Colonic mucosa (tissue), 4 donors: Measurements from ENCODE around the gene RBM47. TPM values are rescaled to one million over a fixed set of nuclear protein-coding genes. Genes with fewer than 3 reads are reported as not detected.
"Not testable (repeated sequence)": the region's sequence is repeated elsewhere in the genome, so short reads cannot be mapped to it uniquely, and the experiment has no call there.

Experiments used
- DNase-seq: peaks from one replicate; pipeline ENCODE4 v3.0.0-alpha.2; 2020
- H3K27ac ChIP-seq: fragments of 200-600 bp; one replicate; pipeline ENCODE4 v1.8.0; 2021
- H3K27me3 ChIP-seq: fragments of 200-600 bp; one replicate; pipeline ENCODE4 v1.8.0; 2021
- H3K36me3 ChIP-seq: fragments of 200-600 bp; one replicate; pipeline ENCODE4 v1.8.0; 2021
- H3K4me1 ChIP-seq: fragments of 200-600 bp; one replicate; pipeline ENCODE4 v1.8.0; 2021; ENCODE audit warnings: mild to moderate bottlenecking
- H3K4me3 ChIP-seq: fragments of 200-600 bp; one replicate; pipeline ENCODE4 v1.8.0; 2021
- H3K9ac ChIP-seq, 2 donors: one replicate each; pipeline ENCODE4 v1.7.0; 2013; ENCODE audit warnings: control low read depth in 2 of 2, low read depth in 2 of 2, low read length in 2 of 2
- H3K9me3 ChIP-seq: fragments of 200-600 bp; one replicate; pipeline ENCODE4 v1.8.0; 2021
- intact Hi-C: fragments of 100-400 bp; cut with DNase I; formaldehyde crosslinking; loops from one replicate; pipeline ENCODE4 v1.14.1; 2022
- total RNA-seq, 2 donors: library from RNA; stranded (reverse); fragmentation: NEBNext Ultra II Directional in 1 of 2; extraction: Animal tissue kit (Norgen Biotek cat#: 25700) in 1 of 2; gene quantifications; one replicate each; pipeline ENCODE4 v1.2.1, GENCODE V29; 2021
- TF ChIP-seq, protein P1 (sequence below): fragments of 200-600 bp; IDR thresholded peaks from one replicate; pipeline ENCODE4 v1.8.0; 2022; ENCODE audit warnings: antibody characterized with exemption, mild to moderate bottlenecking
- donor health status: healthy.
- donor health status: DM: no; HTN: no; CAD: no.
- donor health status: DM: no; HTN: no; CAD: no.

Gene RBM47
- total RNA-seq, 2 donors from 2014 or later = 279 to 281 TPM

DNA sequence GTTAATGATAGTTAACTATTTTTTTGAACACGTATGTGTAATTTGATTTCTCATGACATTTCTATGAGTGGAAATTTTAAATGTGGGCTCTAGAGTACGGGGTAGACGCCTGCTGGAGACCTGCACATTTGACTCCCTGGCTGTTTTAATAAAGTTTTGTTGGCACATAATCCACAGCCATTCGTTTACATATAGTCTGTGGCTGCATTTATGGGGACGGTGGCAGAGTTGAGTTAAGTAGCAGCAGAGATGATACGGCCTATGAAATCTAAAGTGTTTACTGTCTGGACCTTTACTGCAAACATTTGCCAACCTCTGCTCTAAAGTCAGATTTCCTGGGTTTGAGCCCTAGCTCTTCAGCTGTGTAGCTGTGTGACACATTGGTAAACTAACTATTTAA is 175.8 kb downstream of the RBM47 start:
- H3K27ac ChIP-seq = no peak overlapping the region
- no peak for DNase-seq

DNA sequence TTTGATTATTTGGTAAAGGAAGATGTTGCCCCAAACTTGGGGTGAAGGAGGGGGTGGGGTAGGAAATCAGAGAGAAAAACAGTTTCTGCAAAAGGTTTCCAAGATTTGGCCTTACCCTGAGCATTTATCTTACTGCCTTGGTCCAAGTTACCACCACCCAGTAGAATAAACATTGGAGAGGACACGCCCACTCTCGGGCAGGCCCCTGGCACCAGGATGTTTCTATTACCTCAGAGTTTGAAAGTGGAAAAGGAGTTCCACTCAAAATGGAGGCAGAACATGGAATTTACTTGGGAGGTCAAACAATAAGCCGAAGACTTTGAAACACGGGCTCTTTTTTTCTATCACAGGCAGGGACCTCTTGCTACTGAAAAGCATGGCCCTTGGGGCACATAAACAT is 180.8 kb downstream of the RBM47 start:
- TF ChIP-seq, protein P1, sequence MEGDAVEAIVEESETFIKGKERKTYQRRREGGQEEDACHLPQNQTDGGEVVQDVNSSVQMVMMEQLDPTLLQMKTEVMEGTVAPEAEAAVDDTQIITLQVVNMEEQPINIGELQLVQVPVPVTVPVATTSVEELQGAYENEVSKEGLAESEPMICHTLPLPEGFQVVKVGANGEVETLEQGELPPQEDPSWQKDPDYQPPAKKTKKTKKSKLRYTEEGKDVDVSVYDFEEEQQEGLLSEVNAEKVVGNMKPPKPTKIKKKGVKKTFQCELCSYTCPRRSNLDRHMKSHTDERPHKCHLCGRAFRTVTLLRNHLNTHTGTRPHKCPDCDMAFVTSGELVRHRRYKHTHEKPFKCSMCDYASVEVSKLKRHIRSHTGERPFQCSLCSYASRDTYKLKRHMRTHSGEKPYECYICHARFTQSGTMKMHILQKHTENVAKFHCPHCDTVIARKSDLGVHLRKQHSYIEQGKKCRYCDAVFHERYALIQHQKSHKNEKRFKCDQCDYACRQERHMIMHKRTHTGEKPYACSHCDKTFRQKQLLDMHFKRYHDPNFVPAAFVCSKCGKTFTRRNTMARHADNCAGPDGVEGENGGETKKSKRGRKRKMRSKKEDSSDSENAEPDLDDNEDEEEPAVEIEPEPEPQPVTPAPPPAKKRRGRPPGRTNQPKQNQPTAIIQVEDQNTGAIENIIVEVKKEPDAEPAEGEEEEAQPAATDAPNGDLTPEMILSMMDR = no peak
- Histone ChIP-seq H3K36me3 (peaks cover 6% of the 10 kb centered on the region), H3K9me3 (no peaks in the 10 kb centered on the region), H3K9ac (no peak overlapping the region), H3K4me3 (no peak overlapping the region), H3K4me1 (peaks cover 15% of the 10 kb centered on the region), H3K27ac (peak overlapping the region; percentile 37), H3K27me3 (no peaks in the 10 kb centered on the region)
- peak; percentile 86 for DNase-seq
- intact Hi-C loops = no loop called here

More for the DNA sequence above, 175.8 kb downstream of the RBM47 start:
- peaks cover 10% of the 10 kb centered on the region for H3K4me1 ChIP-seq
- TF ChIP-seq, protein P1 = no peak
- H3K36me3 ChIP-seq = peaks cover 6% of the 10 kb centered on the region
- no peak overlapping the region for H3K4me3 ChIP-seq
- intact Hi-C loops = no loop called here
- H3K9ac ChIP-seq = no peak overlapping the region
- no peaks in the 10 kb centered on the region for H3K27me3 ChIP-seq
- H3K9me3 ChIP-seq = no peaks in the 10 kb centered on the region

DNA sequence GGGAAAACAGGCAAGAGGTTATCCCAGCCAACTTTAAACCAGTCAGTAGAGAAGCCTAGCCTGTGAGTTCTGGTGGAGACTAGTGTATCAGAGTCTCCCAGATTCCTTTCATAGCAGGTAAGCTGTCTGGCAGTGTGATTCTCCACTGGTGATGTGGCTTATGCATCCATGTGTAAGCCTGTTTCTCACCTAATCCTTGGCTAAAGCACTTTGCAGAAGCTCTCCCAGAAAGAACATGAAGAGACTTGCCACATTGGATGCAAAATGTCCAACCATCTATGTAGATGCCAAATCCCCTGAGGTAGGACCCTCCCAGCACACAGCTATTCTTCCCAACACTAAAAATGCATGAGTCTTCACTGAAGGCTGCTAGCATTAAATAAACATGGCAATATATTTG is 182.8 kb downstream of the RBM47 start:
- Histone ChIP-seq H3K9me3 (no peaks in the 10 kb centered on the region), H3K9ac (peak overlapping the region in 1 of 2 donors; percentile 19), H3K4me1 (peaks cover 11% of the 10 kb centered on the region), H3K4me3 (no peak overlapping the region), H3K36me3 (peaks cover 6% of the 10 kb centered on the region), H3K27me3 (no peaks in the 10 kb centered on the region), H3K27ac (no peak overlapping the region)
- TF ChIP-seq, protein P1 = no peak
- intact Hi-C loops = no loop called here
- DNase-seq = no peak

DNA sequence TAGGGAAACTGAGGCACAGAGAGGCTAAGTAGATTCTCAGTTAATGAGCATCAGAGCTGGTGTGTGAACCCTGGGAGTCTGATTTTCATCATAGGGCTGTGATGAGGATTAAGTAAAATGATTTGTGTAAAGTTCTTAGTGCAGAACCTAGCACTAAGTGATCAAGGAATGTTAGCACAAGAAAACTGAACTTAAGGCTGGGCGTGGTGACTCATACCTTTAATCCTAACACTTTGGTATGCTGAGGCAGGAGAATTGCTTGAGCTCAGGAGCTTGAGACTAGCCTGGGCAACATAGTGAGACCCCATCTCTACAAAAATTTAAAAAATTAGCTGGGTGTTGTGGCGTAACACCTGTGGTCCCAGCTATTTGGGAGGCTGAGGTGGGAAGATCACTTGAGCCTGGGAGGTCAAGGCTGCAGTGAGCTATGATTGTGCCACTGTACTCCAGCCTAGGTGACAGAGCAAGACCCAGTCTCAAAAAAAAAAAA is 183.4 kb downstream of the RBM47 start:
- DNase-seq, intact Hi-C loops, H3K27ac ChIP-seq, H3K36me3 ChIP-seq, H3K27me3 ChIP-seq, H3K9ac ChIP-seq, H3K9me3 ChIP-seq, H3K4me3 ChIP-seq: not testable (repeated sequence)
- peaks cover 11% of the 10 kb centered on the region for H3K4me1 ChIP-seq

DNA sequence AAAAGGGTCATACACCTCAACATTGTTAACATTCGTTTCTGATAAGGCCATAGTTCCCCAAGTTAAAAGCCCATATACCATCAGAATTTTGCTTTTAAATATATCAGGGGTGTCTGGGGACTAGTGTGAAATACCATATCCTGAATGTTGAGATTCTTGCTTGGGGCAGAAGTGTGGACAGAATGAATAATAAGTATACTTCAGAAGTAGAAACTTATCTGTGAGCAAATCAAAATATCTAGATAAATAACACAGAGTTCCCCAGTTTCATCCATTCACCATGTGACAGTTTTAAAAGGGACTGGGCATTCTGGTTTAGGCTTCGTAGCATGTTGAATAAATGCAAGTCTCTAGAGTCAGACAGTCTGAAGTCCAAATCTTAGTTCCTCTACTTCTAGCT is 184.0 kb downstream of the RBM47 start:
- intact Hi-C loops = no loop called here
- Histone ChIP-seq H3K27ac (no peak overlapping the region), H3K27me3 (no peaks in the 10 kb centered on the region), H3K4me3 (no peak overlapping the region), H3K36me3 (peaks cover 6% of the 10 kb centered on the region), H3K9me3 (no peaks in the 10 kb centered on the region), H3K4me1 (peaks cover 11% of the 10 kb centered on the region), H3K9ac (no peak overlapping the region)
- DNase-seq = no peak
- TF ChIP-seq, protein P1 = no peak

DNA sequence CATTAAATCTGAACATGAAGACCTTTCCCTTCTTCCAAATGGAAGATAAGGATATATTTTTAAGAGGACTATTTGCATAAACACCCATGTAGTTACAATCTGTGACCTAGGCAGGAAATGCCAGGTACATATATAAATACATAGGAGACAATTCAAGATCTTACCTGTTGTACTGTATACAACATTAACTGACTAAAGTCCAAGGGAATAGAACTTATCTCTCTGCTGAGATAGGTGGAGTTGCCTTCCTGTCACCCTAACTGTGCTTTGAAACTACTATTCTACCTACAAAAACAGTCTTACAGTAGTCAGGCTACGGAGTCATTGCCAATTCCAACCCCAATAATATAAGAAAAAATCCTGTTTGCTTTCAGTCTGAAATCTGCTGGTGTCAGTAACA is 188.2 kb downstream of the RBM47 start:
- intact Hi-C loops = no loop called here
- H3K27ac ChIP-seq = peak overlapping the region; percentile 24
- H3K9ac ChIP-seq = no peak overlapping the region

More for the DNA sequence above, 188.2 kb downstream of the RBM47 start:
- no peaks in the 10 kb centered on the region for H3K9me3 ChIP-seq
- H3K4me3 ChIP-seq = no peak overlapping the region
- H3K4me1 ChIP-seq = no peaks in the 10 kb centered on the region
- no peak for DNase-seq
- TF ChIP-seq, protein P1 = no peak
- no peaks in the 10 kb centered on the region for H3K36me3 ChIP-seq
- no peaks in the 10 kb centered on the region for H3K27me3 ChIP-seq
